ENCODE data around the gene TBC1D9. TPM values are rescaled to one million over a fixed set of nuclear protein-coding genes. Genes with fewer than 3 reads are reported as not detected.
"Not testable (repeated sequence)": the region's sequence is repeated elsewhere in the genome, so short reads cannot be mapped to it uniquely, and the experiment has no call there.

Gene TBC1D9
- total RNA-seq, 1 donor from 2014 or later = 42.6 TPM

- Histone ChIP-seq H3K9me3 (peaks cover 2% of the 10 kb centered on the region), H3K27ac (no peak overlapping the region), H3K36me3 (no peaks in the 10 kb centered on the region), H3K4me3 (no peak overlapping the region), H3K4me1 (peaks cover 6% of the 10 kb centered on the region), H3K27me3 (ENCODE audit: low read depth) (no peaks in the 10 kb centered on the region)
- no peak for DNase-seq
- intact Hi-C loops (cut with DNase I) = no loop called here
- ATAC-seq = no peak
- TF ChIP-seq, protein P1, sequence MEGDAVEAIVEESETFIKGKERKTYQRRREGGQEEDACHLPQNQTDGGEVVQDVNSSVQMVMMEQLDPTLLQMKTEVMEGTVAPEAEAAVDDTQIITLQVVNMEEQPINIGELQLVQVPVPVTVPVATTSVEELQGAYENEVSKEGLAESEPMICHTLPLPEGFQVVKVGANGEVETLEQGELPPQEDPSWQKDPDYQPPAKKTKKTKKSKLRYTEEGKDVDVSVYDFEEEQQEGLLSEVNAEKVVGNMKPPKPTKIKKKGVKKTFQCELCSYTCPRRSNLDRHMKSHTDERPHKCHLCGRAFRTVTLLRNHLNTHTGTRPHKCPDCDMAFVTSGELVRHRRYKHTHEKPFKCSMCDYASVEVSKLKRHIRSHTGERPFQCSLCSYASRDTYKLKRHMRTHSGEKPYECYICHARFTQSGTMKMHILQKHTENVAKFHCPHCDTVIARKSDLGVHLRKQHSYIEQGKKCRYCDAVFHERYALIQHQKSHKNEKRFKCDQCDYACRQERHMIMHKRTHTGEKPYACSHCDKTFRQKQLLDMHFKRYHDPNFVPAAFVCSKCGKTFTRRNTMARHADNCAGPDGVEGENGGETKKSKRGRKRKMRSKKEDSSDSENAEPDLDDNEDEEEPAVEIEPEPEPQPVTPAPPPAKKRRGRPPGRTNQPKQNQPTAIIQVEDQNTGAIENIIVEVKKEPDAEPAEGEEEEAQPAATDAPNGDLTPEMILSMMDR (IDR thresholded peaks at IDR 0.05) = no peak
These were observed 37.1 kb upstream of the TBC1D9 start for GRCh38 chr4:140793291-140793690.

- Histone ChIP-seq H3K27ac (peak overlapping the region; percentile 65), H3K36me3 (no peaks in the 10 kb centered on the region), H3K4me1 (peaks cover 6% of the 10 kb centered on the region), H3K27me3 (ENCODE audit: low read depth) (no peaks in the 10 kb centered on the region), H3K4me3 (no peak overlapping the region), H3K9me3 (peaks cover 5% of the 10 kb centered on the region)
- peak; percentile 68 for DNase-seq
- intact Hi-C loops (cut with DNase I) = no loop called here
- ATAC-seq = peak; percentile 90 to 94
- TF ChIP-seq, protein P1 (IDR thresholded peaks at IDR 0.05) = no peak
These were observed 34.6 kb upstream of the TBC1D9 start for GRCh38 chr4:140790765-140791164.

DNA sequence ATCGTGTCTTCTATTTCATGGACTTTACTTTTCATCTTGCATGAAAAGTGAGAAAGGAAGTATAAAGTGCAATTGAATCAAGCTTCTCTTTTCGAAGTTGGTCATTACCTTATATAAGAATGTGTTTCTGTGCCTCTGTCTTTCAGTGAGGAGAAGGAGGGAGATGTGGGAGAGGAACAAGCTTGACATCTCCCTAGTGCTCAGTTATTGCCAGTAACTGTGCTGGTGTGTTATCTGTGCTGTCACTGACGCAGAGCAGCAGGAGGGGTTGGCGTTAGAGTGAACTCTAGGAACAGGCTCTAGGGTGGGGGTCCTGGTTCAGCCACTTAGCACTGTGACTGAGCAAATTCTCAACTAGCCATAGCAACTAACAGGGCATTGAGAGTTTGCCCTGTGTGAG is 34.0 kb upstream of the TBC1D9 start:
- Histone ChIP-seq H3K4me1 (peaks cover 6% of the 10 kb centered on the region), H3K27ac (peak overlapping the region; percentile 65), H3K4me3 (no peak overlapping the region), H3K9me3 (peaks cover 5% of the 10 kb centered on the region), H3K36me3 (no peaks in the 10 kb centered on the region), H3K27me3 (ENCODE audit: low read depth) (no peaks in the 10 kb centered on the region)
- no peak for DNase-seq
- ATAC-seq = peak in 1 of 2 donors; percentile 74
- intact Hi-C loops (cut with DNase I) = no loop called here
- TF ChIP-seq, protein P1 (IDR thresholded peaks at IDR 0.05) = no peak

DNA sequence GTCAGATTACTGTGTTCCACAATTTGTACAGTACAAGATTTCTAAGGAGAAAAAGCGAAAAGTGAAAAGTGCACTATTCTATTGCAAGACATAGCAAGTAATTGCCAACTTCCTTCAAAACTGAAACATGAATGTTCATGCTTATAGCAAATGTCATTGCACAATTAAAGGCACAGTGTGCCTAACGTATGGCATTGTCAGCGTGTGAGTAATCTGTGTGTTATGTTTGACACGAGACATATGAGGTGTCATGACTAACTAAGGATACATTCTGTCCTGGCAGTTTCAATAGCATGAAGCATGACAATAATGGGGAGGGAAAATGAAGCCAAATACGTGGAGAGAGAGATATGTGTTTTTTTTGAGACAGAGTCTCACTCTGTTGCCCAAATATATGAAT is 33.6 kb upstream of the TBC1D9 start:
- Histone ChIP-seq H3K27me3 (ENCODE audit: low read depth) (no peaks in the 10 kb centered on the region), H3K4me3 (no peak overlapping the region), H3K9me3 (peaks cover 5% of the 10 kb centered on the region), H3K4me1 (peaks cover 6% of the 10 kb centered on the region), H3K27ac (peak overlapping the region; percentile 65), H3K36me3 (no peaks in the 10 kb centered on the region)
- intact Hi-C loops (cut with DNase I) = no loop called here
- TF ChIP-seq, protein P1 (IDR thresholded peaks at IDR 0.05) = no peak
- ATAC-seq (peak; percentile 63 to 82), DNase-seq (no peak)

DNA sequence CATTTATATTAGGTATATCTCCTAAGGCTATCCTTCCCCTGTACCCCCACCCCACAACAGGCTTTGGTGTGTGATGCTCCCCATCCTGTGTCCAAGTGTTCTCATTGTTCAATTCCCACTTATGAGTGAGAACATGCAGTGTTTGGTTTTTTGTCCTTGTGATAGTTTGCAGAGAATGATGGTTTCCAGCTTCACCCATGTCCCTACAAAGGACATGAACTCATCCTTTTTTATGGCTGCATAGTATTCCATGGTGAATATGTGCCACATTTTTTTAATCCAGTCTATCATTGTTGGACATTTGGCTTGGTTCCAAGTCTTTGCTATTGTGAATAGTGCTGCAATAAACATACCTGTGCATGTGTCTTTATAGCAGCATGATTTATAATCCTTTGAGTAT is 26.6 kb upstream of the TBC1D9 start:
- H3K36me3 ChIP-seq; H3K27ac ChIP-seq; DNase-seq; intact Hi-C loops (cut with DNase I); H3K4me1 ChIP-seq; H3K9me3 ChIP-seq; H3K27me3 ChIP-seq (ENCODE audit: low read depth); ATAC-seq; H3K4me3 ChIP-seq: not testable (repeated sequence)

- TF ChIP-seq, protein P1 (IDR thresholded peaks at IDR 0.05) = no peak
- no peaks in the 10 kb centered on the region for H3K27me3 ChIP-seq (ENCODE audit: low read depth)
- no peaks in the 10 kb centered on the region for H3K9me3 ChIP-seq
- no peak overlapping the region for H3K27ac ChIP-seq
- H3K36me3 ChIP-seq = no peaks in the 10 kb centered on the region
- ATAC-seq = no peak
- intact Hi-C loops (cut with DNase I) = no loop called here
- DNase-seq = no peak
- H3K4me1 ChIP-seq = no peaks in the 10 kb centered on the region
- H3K4me3 ChIP-seq = no peak overlapping the region
These were observed 25.4 kb upstream of the TBC1D9 start for GRCh38 chr4:140781596-140781995.

Measured in lower lobe of right lung (tissue), 2 donors.